CD4-positive, alpha-beta T cell treated with Interleukin-6 for 4 hours (primary cell): ENCODE data around the gene RRP12.
"Not testable (repeated sequence)": the region's sequence is repeated elsewhere in the genome, so short reads cannot be mapped to it uniquely, and the experiment has no call there.

Source experiments
- DNase-seq: peaks from one replicate; pipeline ENCODE4 v3.0.0-alpha.2; 2020; ENCODE audit warnings: mixed read lengths

The RRP12 gene

GRCh38 chr10:97400665-97401454 lies at the start of gene RRP12:
TSS of gene RRP12 (minus strand) at chr10:97401340. CDS start at chr10:97401231, 109 bp downstream.
- DNase-seq, result peak; percentile 87

DNA sequence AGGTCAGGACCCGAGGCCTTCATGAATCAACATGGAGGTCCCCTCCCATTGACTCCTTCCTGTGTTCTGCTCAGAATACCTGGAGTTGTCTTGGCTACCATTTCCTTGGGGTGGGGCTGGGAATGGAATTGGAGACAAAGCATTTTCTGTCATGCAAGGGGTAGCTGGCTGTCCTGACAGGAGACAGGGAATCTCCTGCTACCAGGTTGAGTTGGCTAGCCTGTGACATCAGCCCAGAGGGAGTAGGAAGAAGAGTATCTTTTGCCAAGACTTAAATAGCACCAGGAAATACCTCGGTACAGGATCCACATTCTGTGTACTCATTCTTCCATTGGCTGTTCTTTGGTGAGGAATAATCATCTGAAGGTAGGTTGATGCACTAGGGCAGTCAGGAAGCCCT lies 49.7 kb upstream of the RRP12 start:
- DNase-seq, result no peak

DNA sequence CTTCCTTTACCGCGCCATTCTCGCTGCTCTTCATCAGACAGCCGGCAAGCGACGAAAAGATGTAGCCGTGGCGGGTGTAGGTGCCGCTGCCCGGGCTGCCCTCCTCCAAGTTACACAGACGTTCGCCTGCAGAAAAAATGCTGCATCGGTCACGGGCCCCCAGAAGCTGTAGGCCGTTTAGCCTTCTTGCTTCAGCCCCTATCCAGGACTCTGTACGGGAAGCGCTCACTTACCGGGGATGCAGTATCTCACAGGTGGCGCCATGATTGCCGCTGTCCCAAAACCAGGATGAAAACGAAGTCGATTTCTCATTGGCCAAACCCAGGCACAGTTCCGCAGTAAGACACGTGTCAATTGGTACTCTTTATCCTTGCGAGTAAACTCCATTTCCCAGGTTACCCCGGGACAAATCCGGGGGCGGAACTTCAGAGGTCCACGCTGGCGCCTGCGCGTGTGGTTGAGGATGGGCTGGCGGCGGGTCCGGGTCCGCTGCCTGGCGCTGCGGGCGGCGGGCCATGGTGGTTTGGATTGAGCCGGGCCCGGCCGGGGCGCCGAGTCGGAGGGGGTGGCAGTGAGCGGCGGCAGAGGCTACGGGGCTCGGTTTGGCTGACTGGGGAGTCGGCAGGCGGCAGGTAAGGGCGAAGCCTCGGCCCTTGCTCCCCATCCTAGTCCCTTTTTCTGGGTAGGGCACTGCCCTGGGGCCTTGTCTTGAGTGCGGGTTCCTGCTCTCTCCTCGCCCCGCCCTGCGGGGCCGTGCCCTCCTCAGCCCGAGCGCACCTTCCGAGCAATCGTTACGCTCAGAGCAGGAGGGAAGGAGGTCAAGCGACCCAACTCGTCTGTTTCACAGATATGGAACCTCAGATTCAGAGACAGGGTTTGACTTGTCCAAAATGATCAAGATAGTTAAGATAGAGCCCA lies 44.8 kb upstream of the RRP12 start, which contains the start of the genes EXOSC1 and ZDHHC16:
TSS of gene EXOSC1 (minus strand) at position 285 of the 918 bp plus-strand sequence. CDS start at position 264, 21 bp downstream.
TSS of gene ZDHHC16 (plus strand) at position 454 of the 918 bp plus-strand sequence. CDS start 5,501 bp downstream, outside the sequence.
- peak; percentile 91 for DNase-seq

- no peak for DNase-seq
Observed at GRCh38 chr10:97445357-97445721, 44.2 kb upstream of the RRP12 start.

DNA sequence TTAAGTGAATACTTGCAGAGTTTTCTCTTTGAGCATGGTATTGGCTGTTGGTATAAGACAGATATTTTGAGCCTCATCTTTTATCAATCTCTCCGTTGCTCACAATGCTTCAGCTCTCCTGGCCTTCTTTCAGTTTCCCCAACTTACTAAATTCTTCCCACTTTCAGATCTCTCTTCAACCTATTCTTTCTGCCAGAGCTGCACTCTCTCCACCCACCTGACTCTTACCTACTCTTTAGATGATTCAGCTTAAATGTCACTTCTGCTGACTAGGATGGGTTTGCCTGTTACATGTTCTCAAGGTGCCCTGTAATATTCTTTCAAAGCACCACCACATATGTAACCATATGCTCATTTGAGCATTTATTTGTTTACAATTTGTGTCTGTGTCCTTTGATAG lies 43.1 kb upstream of the RRP12 start:
- no peak for DNase-seq

DNA sequence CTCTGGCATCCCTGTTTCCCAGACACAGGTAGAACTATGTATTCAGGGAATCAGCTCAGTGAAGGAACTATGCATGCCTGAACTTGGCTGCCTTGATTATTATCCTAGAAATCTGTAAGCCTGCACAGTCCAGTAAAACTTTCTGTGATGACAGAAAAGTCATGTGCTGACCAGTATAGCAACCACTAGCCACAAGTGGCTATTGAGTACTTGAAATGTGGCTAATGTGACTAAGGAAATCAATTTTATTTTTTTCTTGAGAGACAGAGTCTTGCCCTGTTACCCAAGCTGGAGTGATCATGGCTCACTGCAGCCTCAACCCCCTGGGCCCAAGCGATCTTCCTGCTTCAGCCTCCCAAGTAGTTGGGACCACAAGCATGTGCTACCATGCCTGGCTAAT lies 41.1 kb upstream of the RRP12 start:
- no peak for DNase-seq

- DNase-seq, result no peak
Observed at GRCh38 chr10:97435211-97435610, 34.1 kb upstream of the RRP12 start.

DNA sequence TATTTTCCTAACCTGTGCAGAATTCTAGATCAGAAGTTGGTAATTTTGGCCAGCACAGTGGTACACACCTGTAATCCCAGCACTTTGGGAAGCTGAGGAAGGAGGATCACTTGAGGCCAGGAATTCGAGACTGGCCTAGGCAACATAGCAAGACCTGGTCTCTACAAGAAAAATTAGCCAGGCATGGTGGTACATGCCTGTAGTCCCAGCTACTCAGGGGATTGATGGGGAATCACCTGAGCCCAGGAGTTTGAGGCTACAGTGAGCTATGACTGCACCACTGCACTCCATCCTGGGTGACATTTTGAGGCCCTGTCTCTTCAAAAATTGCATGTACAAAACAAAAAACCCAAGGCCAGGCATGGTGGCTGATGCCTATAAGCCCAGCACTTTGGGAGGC lies 33.4 kb upstream of the RRP12 start:
- no peak for DNase-seq

- no peak for DNase-seq
Observed at GRCh38 chr10:97434055-97434454, 32.9 kb upstream of the RRP12 start.

GRCh38 chr10:97428572-97428981 lies 27.4 kb upstream of the RRP12 start:
- DNase-seq, result peak; percentile 40

GRCh38 chr10:97427571-97428179 lies 26.5 kb upstream of the RRP12 start:
- no peak for DNase-seq

DNA sequence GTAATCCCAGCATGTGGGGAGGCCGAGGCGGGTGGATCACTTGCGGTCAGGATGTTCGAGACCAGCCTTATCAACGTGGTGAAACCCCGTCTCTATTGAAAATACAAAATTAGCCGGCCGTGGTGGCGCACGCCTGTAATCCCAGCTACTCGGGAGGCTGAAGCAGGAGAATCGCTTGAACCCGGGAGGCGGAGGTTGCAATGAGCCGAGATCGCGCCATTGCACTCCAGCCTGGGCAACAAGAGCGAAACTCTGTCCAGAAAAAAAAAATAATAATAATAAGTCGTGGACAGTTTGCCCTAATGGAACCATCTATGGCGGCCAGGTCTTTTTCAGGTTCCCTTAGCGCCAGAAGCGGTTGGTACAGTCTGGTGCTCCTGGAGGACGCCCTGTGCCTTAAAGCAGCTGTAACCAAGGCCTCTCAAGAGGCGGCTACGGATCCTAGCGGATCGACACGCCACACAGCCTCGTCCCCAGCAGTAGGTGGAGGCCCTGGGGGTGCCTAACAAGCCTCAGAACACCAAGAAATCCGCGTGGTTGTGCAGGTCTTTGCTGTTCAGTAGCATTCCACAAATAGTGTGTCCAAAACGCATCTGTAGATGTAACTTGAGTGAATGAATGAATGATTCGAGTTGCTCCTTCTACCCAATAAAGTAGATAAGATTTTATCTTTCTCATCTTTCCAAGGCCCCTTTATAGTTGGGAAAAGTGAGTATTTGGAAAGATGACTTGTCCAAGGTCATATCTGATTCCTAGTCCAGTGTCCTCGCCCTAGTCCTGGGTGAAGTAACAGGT lies 25.8 kb upstream of the RRP12 start:
- peak; percentile 11 for DNase-seq

DNA sequence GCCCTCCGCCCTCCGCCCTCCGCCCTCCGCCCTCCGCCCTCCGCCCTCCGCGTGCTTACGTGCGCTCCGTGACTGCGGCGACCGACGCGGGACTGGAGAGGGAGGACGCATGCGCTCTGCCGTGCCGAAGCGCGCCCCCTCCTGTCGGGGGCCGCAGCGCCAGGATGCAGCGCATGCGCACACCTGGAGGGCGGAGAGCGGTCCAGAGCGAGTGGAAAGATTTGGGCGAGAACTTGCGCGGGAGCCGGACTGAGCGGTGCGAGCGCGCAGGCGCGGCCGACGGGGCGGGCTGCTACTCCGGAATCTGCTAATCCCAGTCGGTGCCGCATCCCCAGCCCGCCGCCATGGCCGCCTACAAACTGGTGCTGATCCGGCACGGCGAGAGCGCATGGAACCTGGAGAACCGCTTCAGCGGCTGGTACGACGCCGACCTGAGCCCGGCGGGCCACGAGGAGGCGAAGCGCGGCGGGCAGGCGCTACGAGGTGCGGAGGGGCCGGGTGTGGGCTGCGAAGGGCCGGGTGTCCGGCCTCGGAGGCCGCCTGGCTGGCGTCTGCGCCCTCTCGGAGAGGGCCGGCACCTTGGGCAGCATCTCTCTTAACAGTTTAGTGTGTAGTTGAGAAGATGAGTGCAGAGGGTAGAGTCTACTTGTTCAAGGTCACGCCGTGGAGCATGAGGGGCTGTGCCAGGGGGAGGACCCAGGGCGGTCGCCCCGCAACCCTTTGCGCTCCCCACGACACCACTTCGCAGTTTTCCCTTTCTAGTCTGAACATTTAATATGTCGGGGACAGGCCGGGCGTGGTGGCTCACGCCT lies 25.0 kb upstream of the RRP12 start, which contains the start of gene PGAM1:
TSS of gene PGAM1 (plus strand) at position 228 of the 812 bp plus-strand sequence. CDS start at position 345, 117 bp downstream.
- DNase-seq, result peak; percentile 96

GRCh38 chr10:97423757-97424098 lies 22.6 kb upstream of the RRP12 start:
- DNase-seq, result not testable (repeated sequence)

DNA sequence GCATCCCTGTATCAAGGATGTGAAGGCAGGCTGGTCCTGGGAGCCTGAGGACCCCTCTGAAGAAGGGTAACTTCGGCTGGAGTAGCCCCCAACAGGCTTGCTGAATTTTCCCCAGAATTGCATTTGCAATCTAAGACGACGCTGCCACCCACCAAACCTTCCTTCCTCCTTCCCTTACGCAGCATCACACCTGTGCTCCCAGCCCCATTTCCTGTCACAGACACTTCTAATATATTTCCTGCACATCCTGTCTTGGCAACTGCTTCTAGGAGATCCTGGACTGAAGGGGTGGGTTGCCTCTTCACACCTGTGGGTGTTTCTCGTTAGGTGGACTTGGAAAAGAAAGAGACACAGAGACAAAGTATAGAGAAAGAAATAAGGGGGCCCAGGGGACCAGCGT lies 15.4 kb upstream of the RRP12 start:
- DNase-seq, result peak; percentile 40

DNA sequence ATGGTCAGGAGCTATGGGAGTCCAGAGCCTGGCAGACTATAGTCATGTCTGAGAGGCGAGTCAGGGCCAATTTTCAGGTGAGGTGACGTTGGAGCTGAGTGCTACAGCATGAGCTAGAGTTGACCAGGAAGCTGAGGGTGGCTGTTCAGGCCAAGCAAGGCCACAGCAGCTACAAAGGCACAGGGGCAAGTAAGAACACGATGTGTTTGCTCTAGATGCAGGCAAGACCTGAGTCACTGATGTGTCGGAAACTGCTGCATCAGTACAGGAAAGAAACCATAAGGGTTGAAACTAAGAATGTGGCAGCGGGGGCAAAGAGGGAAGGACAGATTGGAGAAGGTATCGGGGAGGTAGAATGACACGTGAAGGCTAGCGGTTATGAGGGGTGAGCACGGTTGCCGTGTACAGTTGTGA lies 11.8 kb upstream of the RRP12 start:
- peak; percentile 7 for DNase-seq

- DNase-seq, result no peak
Observed at GRCh38 chr10:97411406-97411805, 10.3 kb upstream of the RRP12 start.

- no peak for DNase-seq
Observed at GRCh38 chr10:97408496-97408992, 7.4 kb upstream of the RRP12 start.

DNA sequence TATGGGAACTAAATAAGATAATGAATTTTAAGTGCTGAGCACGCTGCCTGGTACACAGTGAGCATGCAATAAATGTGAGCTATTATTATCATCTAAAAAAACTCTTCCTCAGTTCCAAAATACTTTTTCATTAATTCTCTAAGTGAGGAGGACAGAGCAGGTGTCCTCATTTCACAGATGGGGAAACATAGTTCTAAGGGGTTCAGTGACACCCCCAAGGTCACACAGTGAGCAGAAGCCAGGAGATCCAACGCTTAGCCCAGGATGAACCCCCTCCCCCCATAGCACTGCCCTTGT lies 6.8 kb upstream of the RRP12 start:
- no peak for DNase-seq

DNA sequence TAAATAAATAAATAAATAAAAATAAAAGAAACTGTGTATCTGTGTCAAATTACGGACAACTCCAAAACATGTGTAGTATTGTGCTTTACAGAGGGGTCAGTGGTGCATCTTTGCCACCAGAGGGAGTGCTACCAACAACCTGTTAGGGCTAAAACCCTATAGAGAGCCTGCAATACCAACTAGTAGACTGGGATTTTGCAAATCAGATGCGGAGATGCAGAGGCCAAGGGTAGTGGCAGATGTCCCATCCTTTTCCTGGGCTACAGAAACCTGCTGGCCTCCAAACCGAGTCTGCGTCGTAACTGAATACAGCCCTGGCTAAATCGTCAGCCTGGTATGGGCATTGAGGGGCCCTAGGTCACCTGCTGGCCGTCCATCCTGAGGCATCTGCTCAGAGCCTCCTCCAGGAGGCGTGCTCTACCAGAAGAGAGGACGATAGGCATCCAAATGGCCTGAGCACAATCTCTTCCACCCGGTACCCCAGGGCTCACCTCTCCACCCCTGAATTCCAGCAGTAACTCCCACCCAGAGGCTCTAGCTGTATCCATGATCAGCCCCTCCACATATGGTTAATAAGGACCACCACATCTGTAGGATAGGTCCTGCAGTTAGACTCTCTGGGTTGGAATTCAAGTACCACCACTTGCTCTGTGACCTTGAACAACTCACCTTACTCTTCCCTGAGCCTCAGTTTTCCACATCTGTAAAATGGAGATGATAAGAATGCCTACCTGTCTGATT lies 6.2 kb upstream of the RRP12 start:
- DNase-seq, result peak; percentile 68

DNA sequence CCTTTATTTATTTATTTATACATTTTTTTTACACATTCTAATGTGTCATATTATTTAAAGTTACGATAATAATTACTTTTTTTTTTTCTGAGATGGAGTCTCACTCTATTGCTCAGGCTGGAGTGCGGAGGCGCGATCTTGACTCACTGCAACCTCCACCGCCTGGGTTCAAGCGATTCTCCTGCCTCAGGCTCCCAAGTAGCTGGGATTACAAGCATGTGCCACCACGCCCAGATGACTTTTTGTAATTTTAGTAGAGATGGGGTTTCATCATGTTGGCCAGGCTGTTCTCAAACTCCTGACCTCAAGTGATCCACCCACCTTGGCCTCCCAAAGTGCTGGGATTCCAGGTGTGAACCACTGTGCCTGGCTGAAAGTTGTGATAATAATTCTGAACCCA lies 5.3 kb upstream of the RRP12 start:
- DNase-seq, result not testable (repeated sequence)
